HFFc6 (cell line): Measurements from ENCODE around the gene C11orf54. TPM values are rescaled to one million over a fixed set of nuclear protein-coding genes. Genes with fewer than 3 reads are reported as not detected.

Experiments used
- DNase-seq: peaks from one replicate; pipeline ENCODE4 v3.0.0-alpha.2; 2018
- H3K27ac Mint-ChIP-seq: 2 replicates; pipeline ENCODE4 v1.8.0; 2020; ENCODE audit warnings: mild to moderate bottlenecking, mixed read lengths
- H3K27me3 Mint-ChIP-seq: 2 replicates; pipeline ENCODE4 v1.8.0; 2021; ENCODE audit warnings: mild to moderate bottlenecking, moderate library complexity, mixed read lengths; ENCODE audit not compliant: insufficient read depth
- H3K36me3 Mint-ChIP-seq: 2 replicates; pipeline ENCODE4 v1.8.0; 2021; ENCODE audit warnings: low read depth, mixed read lengths
- H3K4me1 Mint-ChIP-seq: 2 replicates; pipeline ENCODE4 v1.8.0; 2020; ENCODE audit warnings: low read depth, mixed read lengths
- H3K4me3 Mint-ChIP-seq: 2 replicates; pipeline ENCODE4 v1.8.0; 2020; ENCODE audit warnings: mild to moderate bottlenecking, moderate library complexity, mixed read lengths
- H3K9me3 Mint-ChIP-seq: 2 replicates; pipeline ENCODE4 v1.8.0; 2020; ENCODE audit warnings: mild to moderate bottlenecking, mixed read lengths
- total RNA-seq, 6 experiments: library from RNA; stranded (reverse); fragmentation: NEBNext Ultra II Directional; extraction: Animal tissue kit (Norgen Biotek cat#: 25700); gene quantifications; 2 replicates in 1 of 6; 3 replicates in 5 of 6; pipeline ENCODE4 v1.2.3, GENCODE V29; 2021
- TF ChIP-seq, protein P1 (sequence below): fragments of 200-600 bp; sonication (generic); IDR thresholded peaks from 2 replicates; pipeline ENCODE4 v1.5.0; 2021; ENCODE audit warnings: antibody characterized with exemption, mild to moderate bottlenecking

Gene C11orf54
- total RNA-seq, 6 experiments from 2014 or later: 10.1 to 14.4 (median 12.7) TPM

DNA sequence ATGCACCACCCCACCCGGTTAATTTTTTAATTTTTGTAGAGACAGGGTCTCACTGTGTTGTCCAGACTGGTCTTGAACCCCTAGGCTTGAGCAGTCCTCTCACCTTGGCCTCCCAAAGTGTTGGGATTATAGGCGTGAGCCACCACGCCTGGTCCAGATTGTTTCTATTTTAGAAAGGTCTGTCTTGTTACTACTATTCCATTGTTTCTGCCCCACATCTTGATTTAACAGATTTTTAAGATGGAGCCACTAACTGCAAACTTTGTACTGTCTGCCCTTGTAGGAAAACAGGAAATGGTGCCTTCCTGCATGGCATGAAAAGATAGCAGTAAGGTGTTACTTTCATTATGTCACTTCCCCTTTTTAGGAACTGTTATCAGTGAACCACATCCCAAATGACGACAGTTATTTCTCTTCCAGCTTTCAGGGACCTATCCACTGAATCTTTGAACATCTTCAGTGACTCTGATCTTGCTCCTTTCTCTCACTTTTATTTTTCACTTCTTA lies 23.4 kb upstream of the C11orf54 start:
- peaks cover 3% of the 10 kb centered on the region; the same call in 1 of the 2 replicates for H3K27me3 Mint-ChIP-seq
- no peak for DNase-seq
- H3K9me3 Mint-ChIP-seq: no peaks in the 10 kb centered on the region
- H3K4me3 Mint-ChIP-seq: no peak overlapping the region
- no peak overlapping the region for H3K27ac Mint-ChIP-seq
- H3K36me3 Mint-ChIP-seq: peaks cover 22% of the 10 kb centered on the region
- TF ChIP-seq, protein P1, sequence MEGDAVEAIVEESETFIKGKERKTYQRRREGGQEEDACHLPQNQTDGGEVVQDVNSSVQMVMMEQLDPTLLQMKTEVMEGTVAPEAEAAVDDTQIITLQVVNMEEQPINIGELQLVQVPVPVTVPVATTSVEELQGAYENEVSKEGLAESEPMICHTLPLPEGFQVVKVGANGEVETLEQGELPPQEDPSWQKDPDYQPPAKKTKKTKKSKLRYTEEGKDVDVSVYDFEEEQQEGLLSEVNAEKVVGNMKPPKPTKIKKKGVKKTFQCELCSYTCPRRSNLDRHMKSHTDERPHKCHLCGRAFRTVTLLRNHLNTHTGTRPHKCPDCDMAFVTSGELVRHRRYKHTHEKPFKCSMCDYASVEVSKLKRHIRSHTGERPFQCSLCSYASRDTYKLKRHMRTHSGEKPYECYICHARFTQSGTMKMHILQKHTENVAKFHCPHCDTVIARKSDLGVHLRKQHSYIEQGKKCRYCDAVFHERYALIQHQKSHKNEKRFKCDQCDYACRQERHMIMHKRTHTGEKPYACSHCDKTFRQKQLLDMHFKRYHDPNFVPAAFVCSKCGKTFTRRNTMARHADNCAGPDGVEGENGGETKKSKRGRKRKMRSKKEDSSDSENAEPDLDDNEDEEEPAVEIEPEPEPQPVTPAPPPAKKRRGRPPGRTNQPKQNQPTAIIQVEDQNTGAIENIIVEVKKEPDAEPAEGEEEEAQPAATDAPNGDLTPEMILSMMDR: no peak
- no peaks in the 10 kb centered on the region for H3K4me1 Mint-ChIP-seq

DNA sequence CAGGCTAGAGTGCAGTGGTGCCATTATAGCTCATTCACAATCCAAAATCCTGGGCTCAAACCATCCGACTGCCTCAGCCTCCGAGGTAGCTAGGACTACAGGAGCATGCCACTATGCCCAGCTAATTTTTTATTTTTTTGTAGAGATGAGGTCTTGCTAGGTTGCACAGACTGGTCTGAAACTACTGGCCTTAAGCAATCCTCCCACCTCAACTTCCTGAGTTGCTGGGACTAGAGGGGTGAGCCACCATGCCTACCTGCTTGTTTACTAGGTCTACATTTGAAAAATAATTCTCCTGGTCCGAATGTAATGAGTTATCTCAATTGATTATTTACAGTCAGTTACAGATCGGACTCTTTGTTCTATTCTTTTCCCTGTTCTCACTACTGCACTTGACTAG lies 22.2 kb upstream of the C11orf54 start:
- TF ChIP-seq, protein P1: no peak
- Mint-ChIP-seq H3K27me3 (peaks cover 3% of the 10 kb centered on the region; the same call in 1 of the 2 replicates), H3K4me3 (no peak overlapping the region), H3K9me3 (no peaks in the 10 kb centered on the region), H3K36me3 (peaks cover 21% of the 10 kb centered on the region), H3K27ac (no peak overlapping the region), H3K4me1 (no peaks in the 10 kb centered on the region)
- no peak for DNase-seq

DNA sequence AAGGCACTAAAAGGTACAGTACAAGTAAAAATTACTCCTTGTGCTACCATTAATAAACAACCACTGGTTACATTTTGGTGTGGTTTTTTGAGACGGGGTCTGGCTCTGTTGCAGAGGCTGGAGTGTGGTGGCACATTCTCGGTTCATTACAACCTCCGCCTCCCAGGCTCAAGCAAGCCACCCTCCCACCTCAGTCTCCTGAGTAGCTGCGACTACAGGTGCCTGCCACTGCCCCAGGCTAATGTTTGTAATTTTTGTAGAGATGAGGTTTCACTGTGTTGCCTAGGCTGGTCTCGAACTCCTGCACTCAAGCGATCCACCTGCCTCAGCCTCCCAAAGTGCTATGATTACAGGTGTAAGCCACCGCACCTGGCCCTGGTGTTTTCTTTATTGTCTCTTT lies 20.9 kb upstream of the C11orf54 start:
- no peak for DNase-seq
- Mint-ChIP-seq H3K27me3 (peaks cover 3% of the 10 kb centered on the region; the same call in 1 of the 2 replicates), H3K4me3 (no peak overlapping the region), H3K27ac (no peak overlapping the region), H3K36me3 (peaks cover 14% of the 10 kb centered on the region), H3K9me3 (no peaks in the 10 kb centered on the region), H3K4me1 (no peaks in the 10 kb centered on the region)
- TF ChIP-seq, protein P1: no peak

DNA sequence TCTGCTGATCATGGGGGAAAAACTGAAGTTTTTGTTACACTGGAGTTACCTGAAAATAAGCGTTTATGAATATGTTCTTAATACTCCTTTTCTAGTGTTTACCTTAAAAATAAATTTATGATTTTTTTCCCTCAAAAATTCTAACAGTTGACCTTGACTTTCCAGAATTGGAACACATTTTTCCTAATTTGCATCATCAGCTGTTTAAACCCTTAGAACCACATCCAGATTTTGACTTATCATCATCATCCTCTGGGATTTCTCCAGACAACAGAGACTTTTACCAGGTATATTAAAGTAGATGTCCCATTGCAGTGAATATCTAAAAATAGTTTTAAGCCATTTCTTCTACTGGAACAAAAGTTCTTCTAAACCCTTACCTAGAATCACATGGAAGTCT lies 17.4 kb upstream of the C11orf54 start:
- Mint-ChIP-seq H3K4me1 (peaks cover 6% of the 10 kb centered on the region; the same call in 1 of the 2 replicates), H3K4me3 (no peak overlapping the region), H3K27me3 (peaks cover 7% of the 10 kb centered on the region), H3K9me3 (no peaks in the 10 kb centered on the region), H3K27ac (no peak overlapping the region), H3K36me3 (peaks cover 18% of the 10 kb centered on the region)
- TF ChIP-seq, protein P1: no peak
- no peak for DNase-seq

DNA sequence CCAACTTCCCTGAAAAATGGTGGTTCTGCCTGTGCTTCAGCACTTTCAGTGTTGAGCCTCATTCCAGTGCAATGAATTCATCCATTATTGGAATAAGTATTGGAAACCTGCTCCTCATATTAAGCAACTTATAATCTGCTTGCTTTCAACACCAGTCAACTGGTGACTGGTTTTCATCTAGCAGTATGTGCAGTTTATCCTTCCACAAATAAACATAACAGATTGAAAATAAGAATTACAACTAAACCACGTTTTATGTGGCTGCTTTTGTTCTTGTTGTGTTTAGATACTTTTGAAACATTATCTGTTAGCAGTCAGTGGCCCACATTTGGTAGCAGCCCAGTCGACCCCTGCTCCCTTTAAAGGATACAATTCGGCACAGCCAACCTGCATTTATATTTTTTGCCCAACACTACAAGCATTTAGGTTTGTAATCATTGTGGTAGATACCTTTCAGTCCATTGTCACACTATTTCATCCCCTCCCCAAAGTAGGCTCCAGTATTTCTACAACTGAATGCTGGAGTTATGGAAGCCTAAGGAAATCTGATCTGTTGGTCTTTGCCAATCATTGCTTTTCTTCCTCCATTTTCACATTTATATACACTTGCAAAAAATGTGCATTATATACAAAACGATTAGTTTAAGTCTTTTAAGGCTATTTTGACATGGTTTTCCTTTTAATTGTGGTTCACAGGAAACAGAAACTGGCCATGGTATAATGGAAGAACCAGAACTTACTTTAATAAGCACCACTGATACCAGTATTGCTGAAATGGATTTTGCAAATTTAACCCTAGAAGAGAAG lies 13.3 kb upstream of the C11orf54 start:
- DNase-seq: no peak
- Mint-ChIP-seq H3K4me1 (peaks cover 19% of the 10 kb centered on the region), H3K36me3 (peaks cover 47% of the 10 kb centered on the region), H3K27me3 (peaks cover 4% of the 10 kb centered on the region; the same call in 1 of the 2 replicates), H3K27ac (peak overlapping the region; percentile 62), H3K4me3 (no peak overlapping the region; the same call in 1 of the 2 replicates), H3K9me3 (no peaks in the 10 kb centered on the region)
- TF ChIP-seq, protein P1: no peak
